CD4-positive, alpha-beta memory T cell (primary cell): ENCODE data around the gene KCNK4. TPM values are rescaled to one million over a fixed set of nuclear protein-coding genes. Genes with fewer than 3 reads are reported as not detected.
A peak's percentile ranks its signal among the peaks of the same experiment; 100 is the strongest.

Experiments used
- CTCF ChIA-PET: fragments of 350-600 bp; sonication (Branson Sonifier 250); formaldehyde crosslinking; loops from one replicate; lab custom pipeline; 2021; ENCODE audit warnings: inconsistent platforms; ENCODE audit not compliant: partially characterized antibody; lab: Charles Lee
- POLR2A ChIA-PET: fragments of 350-600 bp; sonication (Branson Sonifier 250); formaldehyde crosslinking; loops from one replicate; lab custom pipeline; 2021; ENCODE audit not compliant: partially characterized antibody; lab: Charles Lee
- DNase-seq, 5 donors: peaks; one replicate each; pipeline versions ENCODE4 v3.0.0 to v3.0.0-alpha.2; 2020 to 2022; ENCODE audit warnings: mixed read lengths in 1 of 5
- H3K27ac ChIP-seq: one replicate; pipeline ENCODE4 v1.7.0; 2013; ENCODE audit warnings: low read depth, low read length
- H3K27me3 ChIP-seq: 2 replicates; pipeline ENCODE4 v1.7.0; 2013; ENCODE audit warnings: mild to moderate bottlenecking, low read length, moderate library complexity; ENCODE audit not compliant: insufficient read depth
- H3K36me3 ChIP-seq: 2 replicates; pipeline ENCODE4 v1.7.0; 2013; ENCODE audit warnings: mild to moderate bottlenecking, low read length, moderate library complexity; ENCODE audit not compliant: insufficient read depth
- H3K4me1 ChIP-seq: 2 replicates; pipeline ENCODE4 v1.7.0; 2013; ENCODE audit warnings: mild to moderate bottlenecking, low read length, moderate library complexity; ENCODE audit not compliant: insufficient read depth
- H3K4me3 ChIP-seq, 2 donors: one replicate each; pipeline ENCODE4 v1.7.0; 2013; ENCODE audit warnings: low read length in 2 of 2, mild to moderate bottlenecking in 1 of 2
- H3K9me3 ChIP-seq, 2 donors: one replicate each; pipeline ENCODE4 v1.7.0; 2013; ENCODE audit warnings: low read length in 2 of 2, control low read depth in 1 of 2; ENCODE audit not compliant: control insufficient read depth in 1 of 2
- H3K27ac Mint-ChIP-seq, 7 donors: one replicate each; pipeline ENCODE4 v1.8.0; 2020 to 2021; ENCODE audit warnings: mixed read lengths in 7 of 7, mild to moderate bottlenecking in 6 of 7, inconsistent platforms in 3 of 7, moderate library complexity in 3 of 7
- H3K27me3 Mint-ChIP-seq, 2 donors: one replicate each; pipeline ENCODE4 v1.8.0; 2020 to 2021; ENCODE audit warnings: mixed read lengths in 2 of 2
- H3K36me3 Mint-ChIP-seq, 2 donors: one replicate each; pipeline ENCODE4 v1.8.0; 2020 to 2021; ENCODE audit warnings: mixed read lengths in 2 of 2, inconsistent platforms in 1 of 2, mild to moderate bottlenecking in 1 of 2
- H3K4me1 Mint-ChIP-seq, 4 donors: one replicate each; pipeline ENCODE4 v1.8.0; 2020 to 2021; ENCODE audit warnings: mixed read lengths in 4 of 4, mild to moderate bottlenecking in 1 of 4
- H3K4me3 Mint-ChIP-seq, 8 donors: one replicate each; pipeline ENCODE4 v1.8.0; 2020 to 2021; ENCODE audit warnings: mixed read lengths in 8 of 8, mild to moderate bottlenecking in 7 of 8, moderate library complexity in 6 of 8, inconsistent platforms in 3 of 8
- H3K9me3 Mint-ChIP-seq, 8 donors: one replicate each; pipeline ENCODE4 v1.8.0; 2020 to 2021; ENCODE audit warnings: mixed read lengths in 8 of 8, mild to moderate bottlenecking in 5 of 8, inconsistent platforms in 3 of 8, moderate library complexity in 1 of 8
- intact Hi-C: fragments of 100-400 bp; cut with micrococcal nuclease; formaldehyde crosslinking; loops from one replicate; pipeline ENCODE4 v1.15.1; 2023
- polyA plus RNA-seq, 2 donors: library from polyadenylated mRNA; unstranded; fragments of 300-500 nt; fragmentation: Illumina TruSeq; gene quantifications; one replicate each; pipeline ENCODE4 v1.2.3, GENCODE V29; 2021
- total RNA-seq, 2 experiments: library from RNA; stranded (reverse); gene quantifications; one replicate each; pipeline ENCODE4 v1.2.3, GENCODE V29; 2021

KCNK4 gene
- total and polyA plus RNA-seq, 4 experiments from 2014 or later = not detected

- H3K4me3 Mint-ChIP-seq = peak overlapping the region; percentile 81 to 89 (median 86)
- Histone ChIP-seq H3K4me1 (peaks cover 36% of the 10 kb centered on the region), H3K9me3 (no peaks in the 10 kb centered on the region), H3K4me3 (peak overlapping the region; percentile 17 to 56), H3K27me3 (no peaks in the 10 kb centered on the region), H3K27ac (peak overlapping the region; percentile 36), H3K36me3 (peaks cover 3% of the 10 kb centered on the region)
- H3K27me3 Mint-ChIP-seq = no peaks in the 10 kb centered on the region
- intact Hi-C loops = no loop called here
- H3K36me3 Mint-ChIP-seq = peaks cover 0 to 4% of the 10 kb centered on the region in 2 donors
- ChIA-PET CTCF (interaction anchor here (1.7 to 10.5 kb wide), 6 partner anchors 9 to 65 kb away, joined by 4 to 121 read pairs (median 30); partner anchors contain the start of genes CATSPERZ, ESRRA, FERMT3 and PRDX5), POLR2A (interaction anchor here (1.2 to 38.9 kb wide), 9 partner anchors 10 to 66 kb away, joined by 3 to 937 read pairs (median 23); partner anchors contain the start of genes DNAJC4, FERMT3, FKBP2 and GPR137)
- no peaks in the 10 kb centered on the region for H3K9me3 Mint-ChIP-seq
- peak overlapping the region; percentile 53 to 88 (median 82) for H3K27ac Mint-ChIP-seq
- peak in 1 of 5 donors; percentile 17 for DNase-seq
- peaks cover 5 to 36% (median 13%) of the 10 kb centered on the region in 4 donors for H3K4me1 Mint-ChIP-seq
These were observed 38.9 kb upstream of the KCNK4 start for GRCh38 chr11:64252003-64252872.

DNA sequence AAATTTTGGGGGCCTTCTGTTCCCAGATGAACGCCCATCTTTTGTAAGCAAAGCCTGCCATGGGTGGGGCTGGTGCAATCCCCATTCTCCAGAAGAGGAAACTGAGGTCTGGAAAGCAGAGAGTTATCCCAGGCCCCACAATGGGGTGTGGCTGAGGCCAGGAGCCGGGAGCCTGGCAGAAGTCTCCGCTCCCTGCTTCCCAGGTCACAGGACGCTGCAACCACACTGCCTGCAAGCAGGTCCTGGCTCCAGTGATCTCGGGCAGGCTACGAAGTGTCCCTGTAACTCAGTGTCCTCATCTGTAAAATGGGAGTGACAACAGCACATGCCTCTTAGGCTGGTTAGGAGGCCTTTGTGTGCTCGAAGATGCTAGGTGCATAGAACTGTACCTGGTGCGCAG, 38.1 kb upstream of the KCNK4 start:
- no peak overlapping the region for H3K4me3 ChIP-seq
- CTCF ChIA-PET = interaction anchor here (1.0 to 3.7 kb wide), 4 partner anchors 11 to 48 kb away, joined by 3 to 43 read pairs (median 10); no protein-coding TSS in a partner anchor
- intact Hi-C loops = no loop called here

DNA sequence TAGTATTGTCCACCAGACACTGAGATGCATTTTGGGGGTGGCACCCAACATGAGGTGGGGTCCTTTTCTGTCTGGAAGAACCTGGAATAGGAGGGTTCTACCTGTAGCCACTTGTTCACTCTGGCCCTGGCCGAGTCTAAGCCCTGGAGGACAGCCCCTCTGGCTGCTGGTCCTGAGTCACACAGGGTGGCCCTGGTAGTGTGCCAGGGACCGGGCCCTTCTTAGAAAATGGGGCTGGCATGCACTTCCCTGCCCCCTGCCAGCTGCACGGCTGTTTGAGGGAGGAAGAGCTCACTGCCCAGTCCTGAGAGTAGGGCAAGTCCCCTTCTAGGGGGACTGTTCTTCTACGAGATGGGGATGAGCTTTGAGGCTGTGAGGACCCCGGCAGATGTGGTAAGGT, 37.6 kb upstream of the KCNK4 start:
- no peaks in the 10 kb centered on the region for H3K27me3 ChIP-seq
- CTCF ChIA-PET = interaction anchor here (0.6 to 1.4 kb wide), 8 partner anchors 9 to 51 kb away, joined by 3 to 5 read pairs (median 3); partner anchors contain the start of gene FERMT3
- H3K27me3 Mint-ChIP-seq = no peaks in the 10 kb centered on the region

More for the DNA sequence above, 38.1 kb upstream of the KCNK4 start:
- Mint-ChIP-seq H3K9me3 (no peaks in the 10 kb centered on the region), H3K4me1 (peaks cover 5 to 32% (median 10%) of the 10 kb centered on the region in 4 donors), H3K36me3 (peaks cover 0 to 8% of the 10 kb centered on the region in 2 donors), H3K27ac (peak overlapping the region in 2 of 7 donors; percentile 7 to 55), H3K27me3 (no peaks in the 10 kb centered on the region), H3K4me3 (peak overlapping the region; percentile 2 to 66 (median 42))
- H3K27ac ChIP-seq = no peak overlapping the region
- POLR2A ChIA-PET = interaction anchor here (1.8 to 38.9 kb wide), 4 partner anchors 10 to 44 kb away, joined by 6 to 937 read pairs (median 158); partner anchors contain the start of genes FERMT3 and FKBP2
- no peak for DNase-seq
- H3K27me3 ChIP-seq = no peaks in the 10 kb centered on the region
- peaks cover 31% of the 10 kb centered on the region for H3K4me1 ChIP-seq
- peaks cover 3% of the 10 kb centered on the region for H3K36me3 ChIP-seq
- no peaks in the 10 kb centered on the region for H3K9me3 ChIP-seq

GRCh38 chr11:64254326-64254725, 36.8 kb upstream of the KCNK4 start:
- Histone ChIP-seq H3K4me1 (peaks cover 31% of the 10 kb centered on the region), H3K9me3 (no peaks in the 10 kb centered on the region), H3K27ac (no peak overlapping the region), H3K27me3 (no peaks in the 10 kb centered on the region), H3K36me3 (peaks cover 3% of the 10 kb centered on the region), H3K4me3 (no peak overlapping the region)
- ChIA-PET CTCF (interaction anchor here (0.7 to 1.7 kb wide), 8 partner anchors 8 to 50 kb away, joined by 3 to 5 read pairs (median 3); partner anchors contain the start of gene FERMT3), POLR2A (interaction anchor here (1.0 to 1.8 kb wide), 3 partner anchors 9 to 16 kb away, joined by 3 to 6 read pairs (median 6); no protein-coding TSS in a partner anchor)
- no peak for DNase-seq
- no peaks in the 10 kb centered on the region for H3K27me3 Mint-ChIP-seq
- H3K4me1 Mint-ChIP-seq = peaks cover 5 to 25% (median 9%) of the 10 kb centered on the region in 4 donors
- intact Hi-C loops = no loop called here
- H3K9me3 Mint-ChIP-seq = no peaks in the 10 kb centered on the region
- peak overlapping the region in 2 of 7 donors; percentile 55 to 59 for H3K27ac Mint-ChIP-seq
- H3K4me3 Mint-ChIP-seq = no peak overlapping the region
- peaks cover 2 to 10% of the 10 kb centered on the region in 2 donors for H3K36me3 Mint-ChIP-seq

More for the DNA sequence above, 37.6 kb upstream of the KCNK4 start:
- H3K4me1 Mint-ChIP-seq = peaks cover 5 to 29% (median 9%) of the 10 kb centered on the region in 4 donors
- no peaks in the 10 kb centered on the region for H3K9me3 ChIP-seq
- peaks cover 3% of the 10 kb centered on the region for H3K36me3 ChIP-seq
- peak overlapping the region in 5 of 8 donors; percentile 2 to 55 (median 39) for H3K4me3 Mint-ChIP-seq
- H3K36me3 Mint-ChIP-seq = peaks cover 0 to 9% of the 10 kb centered on the region in 2 donors
- intact Hi-C loops = no loop called here
- no peak for DNase-seq
- no peaks in the 10 kb centered on the region for H3K9me3 Mint-ChIP-seq
- no peak overlapping the region for H3K27ac ChIP-seq
- H3K27ac Mint-ChIP-seq = peak overlapping the region in 2 of 7 donors; percentile 55 to 59
- no peak overlapping the region for H3K4me3 ChIP-seq
- POLR2A ChIA-PET = interaction anchor here (1.0 to 1.8 kb wide), 3 partner anchors 8 to 17 kb away, joined by 3 to 6 read pairs (median 6); no protein-coding TSS in a partner anchor
- H3K4me1 ChIP-seq = peaks cover 31% of the 10 kb centered on the region

GRCh38 chr11:64255135-64256128, 35.7 kb upstream of the KCNK4 start:
- no peak for DNase-seq
- no peak overlapping the region for H3K4me3 ChIP-seq
- H3K36me3 Mint-ChIP-seq = peaks cover 10 to 13% of the 10 kb centered on the region in 2 donors
- POLR2A ChIA-PET = interaction anchor here (0.8 to 1.9 kb wide), 4 partner anchors 10 to 29 kb away, joined by 4 to 8 read pairs (median 6); partner anchors contain the start of genes NUDT22, PPP1R14B and TRPT1
- no peaks in the 10 kb centered on the region for H3K27me3 ChIP-seq
- H3K4me3 Mint-ChIP-seq = no peak overlapping the region
- intact Hi-C loops = no loop called here
- H3K9me3 Mint-ChIP-seq = no peaks in the 10 kb centered on the region
- H3K27ac Mint-ChIP-seq = no peak overlapping the region
- CTCF ChIA-PET = interaction anchor here (1.4 to 1.8 kb wide), 3 partner anchors 7 to 46 kb away, joined by 3 to 4 read pairs (median 3); no protein-coding TSS in a partner anchor
- H3K27me3 Mint-ChIP-seq = no peaks in the 10 kb centered on the region
- no peaks in the 10 kb centered on the region for H3K9me3 ChIP-seq
- H3K27ac ChIP-seq = no peak overlapping the region
- H3K4me1 Mint-ChIP-seq = peaks cover 8 to 24% (median 11%) of the 10 kb centered on the region in 4 donors
- H3K36me3 ChIP-seq = peaks cover 8% of the 10 kb centered on the region
- peaks cover 22% of the 10 kb centered on the region for H3K4me1 ChIP-seq

GRCh38 chr11:64256300-64256699, 34.8 kb upstream of the KCNK4 start:
- Histone ChIP-seq H3K4me3 (no peak overlapping the region), H3K36me3 (peaks cover 8% of the 10 kb centered on the region), H3K4me1 (peaks cover 14% of the 10 kb centered on the region), H3K9me3 (no peaks in the 10 kb centered on the region), H3K27me3 (no peaks in the 10 kb centered on the region), H3K27ac (no peak overlapping the region)
- Mint-ChIP-seq H3K27ac (no peak overlapping the region), H3K4me1 (peaks cover 6 to 17% (median 11%) of the 10 kb centered on the region in 4 donors), H3K36me3 (peaks cover 10 to 13% of the 10 kb centered on the region in 2 donors), H3K4me3 (no peak overlapping the region), H3K27me3 (no peaks in the 10 kb centered on the region), H3K9me3 (no peaks in the 10 kb centered on the region)
- CTCF ChIA-PET = interaction anchor here (1.7 to 1.8 kb wide), 2 partner anchors 13 to 45 kb away, joined by 3 to 4 read pairs; no protein-coding TSS in a partner anchor
- POLR2A ChIA-PET = interaction anchor here (1.9 kb wide), 1 partner anchor 10 kb away, joined by 8 read pairs; the partner anchor contains the start of gene PPP1R14B
- DNase-seq = no peak
- intact Hi-C loops = no loop called here
